H7 (cell line): ENCODE results near the gene ADCY1. TPM values are rescaled to one million over a fixed set of nuclear protein-coding genes. Genes with fewer than 3 reads are reported as not detected.

Experiments used
- DNase-seq: peaks from one replicate; pipeline ENCODE4 v3.0.0; 2012
- H3K27me3 ChIP-seq: 2 replicates; pipeline ENCODE4 v1.6.0; 2011; ENCODE audit warnings: mild to moderate bottlenecking, low read length; ENCODE audit not compliant: control insufficient read depth, insufficient read depth
- H3K36me3 ChIP-seq: replicated peaks from 2 replicates; pipeline ENCODE4 v1.5.1; 2011; ENCODE audit warnings: low read length; ENCODE audit not compliant: control insufficient read depth, insufficient read depth
- H3K4me3 ChIP-seq: 2 replicates; pipeline ENCODE4 v1.5.1; 2011; ENCODE audit warnings: low read depth, mild to moderate bottlenecking, control low read depth, low read length, moderate library complexity; ENCODE audit not compliant: insufficient read depth
- total RNA-seq: library from RNA; depleted of rRNA; stranded (reverse); fragments of >200 nt; shearing (Covaris generic); gene quantifications from 2 replicates; pipeline ENCODE4 v1.2.3, GENCODE V29; 2014

ADCY1 gene
- total RNA-seq, 1 experiment from 2014 or later, result 5.6 TPM

DNA sequence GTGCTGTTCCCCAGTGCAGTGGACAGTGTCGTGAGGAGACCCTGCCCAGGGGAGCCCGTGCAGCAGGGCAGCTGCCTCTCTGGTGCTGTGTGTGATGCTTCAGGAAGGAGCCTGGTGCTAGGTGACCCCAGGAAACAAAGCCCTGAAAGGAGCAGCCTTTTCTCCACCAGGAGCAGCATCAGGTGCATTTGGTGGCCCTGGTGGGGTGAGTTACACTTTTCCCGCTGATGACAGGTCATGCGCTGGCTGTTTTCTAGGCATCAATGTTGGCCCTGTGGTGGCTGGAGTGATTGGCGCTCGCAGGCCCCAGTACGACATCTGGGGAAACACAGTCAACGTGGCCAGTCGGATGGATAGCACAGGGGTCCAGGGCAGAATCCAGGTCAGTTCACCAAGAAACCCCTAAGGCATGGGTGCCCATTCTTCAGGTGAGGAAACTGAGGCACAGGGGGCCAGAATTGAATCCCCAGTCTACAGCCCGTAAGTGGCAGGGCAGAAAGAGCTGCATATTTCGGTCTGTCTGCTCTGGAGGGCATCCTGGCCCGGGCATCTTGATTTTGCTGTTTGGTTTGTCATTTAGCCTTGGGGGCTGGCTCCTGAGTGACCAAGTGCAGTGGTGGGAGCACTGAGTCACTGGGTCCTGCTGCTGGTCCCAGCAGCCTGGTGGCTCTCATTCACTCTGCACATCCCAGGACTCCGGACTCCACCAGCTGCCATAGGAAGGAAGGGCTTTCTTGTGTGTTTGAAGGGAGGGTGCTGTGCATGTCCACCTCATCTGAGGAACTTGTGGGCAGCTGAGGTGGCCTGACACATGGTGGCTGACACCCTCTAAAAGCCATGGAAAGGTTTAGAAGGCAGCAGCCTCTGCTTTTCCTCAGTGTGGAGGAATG lies 136.3 kb downstream of the ADCY1 start:
- H3K36me3 ChIP-seq, result no peaks in the 10 kb centered on the region; the same call in 1 of the 2 replicates
- DNase-seq, result no peak
- H3K27me3 ChIP-seq, result no peaks in the 10 kb centered on the region
- no peak overlapping the region for H3K4me3 ChIP-seq

DNA sequence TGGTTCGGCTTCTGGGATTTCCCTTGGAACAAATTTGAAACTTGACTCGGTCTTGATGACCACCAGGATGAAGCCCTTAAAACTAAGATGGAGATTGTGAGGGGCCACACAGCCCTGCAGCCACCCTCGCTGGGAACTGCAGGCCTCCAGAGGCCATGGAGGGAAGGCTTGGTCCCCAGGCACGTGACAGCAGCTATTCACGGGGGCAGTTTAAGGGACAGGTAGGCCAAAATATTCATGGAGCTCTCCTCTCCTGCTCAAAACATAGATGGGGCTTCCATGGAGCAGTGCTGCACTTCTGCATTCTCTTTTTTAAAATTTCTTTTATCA lies 137.0 kb downstream of the ADCY1 start:
- no peak overlapping the region for H3K4me3 ChIP-seq
- no peak for DNase-seq
- H3K27me3 ChIP-seq, result no peaks in the 10 kb centered on the region
- no peaks in the 10 kb centered on the region; the same call in 1 of the 2 replicates for H3K36me3 ChIP-seq

DNA sequence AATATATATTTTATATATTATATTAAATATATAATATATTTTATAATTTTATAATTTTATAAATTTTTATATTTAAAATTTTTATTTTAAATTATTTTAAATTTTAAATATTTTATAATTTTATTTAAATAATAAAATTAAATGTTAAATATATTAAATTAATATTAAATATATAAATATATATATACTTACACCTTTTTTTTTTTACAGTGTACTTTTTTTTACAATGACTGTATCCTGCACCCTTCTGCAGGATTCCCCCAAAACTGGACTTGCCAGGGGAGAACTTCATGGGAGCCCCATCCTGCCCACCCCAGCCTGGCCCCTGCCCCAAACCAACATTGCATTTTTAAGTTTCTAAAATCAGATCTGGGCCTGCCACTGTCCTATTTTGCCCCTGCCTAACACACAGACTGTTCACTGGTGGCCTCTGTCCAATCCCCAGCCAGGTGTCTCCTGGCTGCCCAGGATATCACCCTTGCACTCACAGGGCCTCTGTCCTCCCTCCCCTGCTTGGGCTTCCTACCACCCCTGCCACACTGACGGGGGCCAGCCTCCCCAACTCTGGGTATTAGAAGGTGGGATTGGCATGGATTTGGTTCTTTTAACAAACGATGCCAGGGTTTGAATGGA lies 138.0 kb downstream of the ADCY1 start:
- H3K27me3 ChIP-seq, result no peaks in the 10 kb centered on the region
- DNase-seq, result no peak
- no peak overlapping the region for H3K4me3 ChIP-seq
- no peaks in the 10 kb centered on the region; the same call in 1 of the 2 replicates for H3K36me3 ChIP-seq

DNA sequence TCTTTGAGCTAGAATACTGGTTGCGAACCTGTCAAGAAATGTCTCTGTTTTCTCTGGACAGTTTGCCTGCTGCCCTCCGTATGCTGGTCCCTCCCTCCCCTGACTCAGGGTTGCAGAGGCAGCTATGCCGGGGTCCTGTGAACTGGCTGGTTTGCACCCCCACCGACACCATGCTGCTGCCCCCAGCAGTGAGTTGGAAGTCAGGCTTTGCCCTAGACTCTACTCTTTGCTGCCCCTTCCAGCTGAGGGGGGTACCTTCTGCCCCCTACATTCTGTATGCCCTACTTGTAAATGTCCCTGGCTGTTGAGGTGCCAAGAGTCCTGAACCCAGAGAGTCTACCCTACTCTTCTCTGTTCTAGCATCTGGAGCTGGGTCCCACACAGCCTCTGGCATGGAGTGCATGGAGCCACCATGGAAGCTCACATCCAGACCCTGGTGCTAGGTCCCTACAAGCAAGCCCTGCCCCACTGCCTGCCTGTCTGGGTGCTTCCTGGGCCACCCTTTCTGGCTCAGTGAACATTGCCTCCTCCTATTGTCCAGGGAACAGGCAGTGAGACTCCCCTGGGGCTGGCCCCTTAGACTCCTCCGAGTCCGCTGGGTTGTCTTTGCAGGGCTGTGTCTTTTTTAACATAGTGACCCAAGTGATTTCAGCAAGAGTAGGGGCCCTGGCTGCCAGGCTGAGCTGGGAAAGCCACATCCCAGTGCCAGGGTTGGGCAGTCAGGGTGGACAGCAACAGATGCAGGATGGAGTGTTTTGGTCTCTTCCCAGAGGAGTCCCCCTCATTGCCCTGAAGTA lies 138.9 kb downstream of the ADCY1 start:
- Histone ChIP-seq H3K27me3 (no peaks in the 10 kb centered on the region), H3K4me3 (no peak overlapping the region), H3K36me3 (no peaks in the 10 kb centered on the region; the same call in 1 of the 2 replicates)
- no peak for DNase-seq

DNA sequence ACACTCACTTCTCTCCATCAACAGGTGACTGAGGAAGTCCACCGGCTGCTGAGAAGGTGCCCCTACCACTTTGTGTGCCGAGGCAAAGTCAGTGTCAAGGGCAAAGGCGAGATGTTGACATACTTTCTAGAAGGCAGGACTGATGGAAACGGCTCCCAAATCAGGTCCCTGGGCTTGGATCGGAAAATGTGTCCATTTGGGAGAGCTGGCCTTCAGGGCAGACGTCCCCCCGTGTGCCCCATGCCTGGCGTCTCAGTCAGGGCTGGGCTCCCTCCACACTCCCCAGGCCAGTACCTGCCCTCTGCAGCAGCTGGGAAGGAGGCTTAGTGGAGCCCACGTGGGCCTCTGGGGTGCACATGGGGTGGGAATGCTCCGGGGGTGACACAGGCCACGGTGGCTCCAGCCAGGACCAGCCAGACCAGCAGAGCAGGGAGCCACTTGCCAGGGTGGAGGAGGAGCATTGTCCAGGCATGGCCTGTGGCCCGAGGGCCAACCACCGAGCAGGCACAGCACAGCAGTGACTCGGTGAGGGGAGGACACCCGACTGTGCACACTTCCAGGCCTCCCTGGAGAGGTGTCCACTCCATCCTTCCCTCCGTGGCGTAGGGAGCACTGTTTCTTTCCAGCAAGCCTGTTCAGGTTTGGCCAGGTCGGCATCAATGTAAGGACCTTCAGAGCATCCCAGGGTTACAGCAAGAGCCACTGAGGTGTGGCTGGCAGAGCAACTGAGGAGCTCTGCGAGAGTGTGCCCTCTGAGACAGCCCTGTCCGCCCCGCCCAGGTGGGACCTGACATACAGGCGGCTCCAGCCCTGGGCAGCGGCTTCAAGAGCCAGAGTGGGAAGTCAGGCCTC lies 139.7 kb downstream of the ADCY1 start:
- no peak overlapping the region for H3K4me3 ChIP-seq
- no peak for DNase-seq
- H3K27me3 ChIP-seq, result no peaks in the 10 kb centered on the region
- H3K36me3 ChIP-seq, result no peaks in the 10 kb centered on the region; the same call in 1 of the 2 replicates

DNA sequence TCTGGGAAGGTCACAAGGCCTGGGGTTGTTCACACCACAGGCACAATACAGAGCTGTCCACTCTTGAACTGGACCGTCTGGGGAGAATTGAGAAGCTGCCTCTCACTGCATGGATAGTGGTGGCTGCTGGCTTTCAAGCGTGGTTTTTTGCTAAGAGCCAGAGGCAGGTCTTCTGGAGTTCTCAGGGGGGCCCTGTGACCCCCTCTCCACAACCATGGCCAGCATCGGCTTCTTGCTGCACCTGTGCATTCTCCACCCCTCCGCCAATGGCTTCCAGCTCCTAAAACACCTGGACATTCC lies 140.3 kb downstream of the ADCY1 start:
- no peaks in the 10 kb centered on the region for H3K27me3 ChIP-seq
- no peak for DNase-seq
- H3K4me3 ChIP-seq, result no peak overlapping the region
- no peaks in the 10 kb centered on the region; the same call in 1 of the 2 replicates for H3K36me3 ChIP-seq

DNA sequence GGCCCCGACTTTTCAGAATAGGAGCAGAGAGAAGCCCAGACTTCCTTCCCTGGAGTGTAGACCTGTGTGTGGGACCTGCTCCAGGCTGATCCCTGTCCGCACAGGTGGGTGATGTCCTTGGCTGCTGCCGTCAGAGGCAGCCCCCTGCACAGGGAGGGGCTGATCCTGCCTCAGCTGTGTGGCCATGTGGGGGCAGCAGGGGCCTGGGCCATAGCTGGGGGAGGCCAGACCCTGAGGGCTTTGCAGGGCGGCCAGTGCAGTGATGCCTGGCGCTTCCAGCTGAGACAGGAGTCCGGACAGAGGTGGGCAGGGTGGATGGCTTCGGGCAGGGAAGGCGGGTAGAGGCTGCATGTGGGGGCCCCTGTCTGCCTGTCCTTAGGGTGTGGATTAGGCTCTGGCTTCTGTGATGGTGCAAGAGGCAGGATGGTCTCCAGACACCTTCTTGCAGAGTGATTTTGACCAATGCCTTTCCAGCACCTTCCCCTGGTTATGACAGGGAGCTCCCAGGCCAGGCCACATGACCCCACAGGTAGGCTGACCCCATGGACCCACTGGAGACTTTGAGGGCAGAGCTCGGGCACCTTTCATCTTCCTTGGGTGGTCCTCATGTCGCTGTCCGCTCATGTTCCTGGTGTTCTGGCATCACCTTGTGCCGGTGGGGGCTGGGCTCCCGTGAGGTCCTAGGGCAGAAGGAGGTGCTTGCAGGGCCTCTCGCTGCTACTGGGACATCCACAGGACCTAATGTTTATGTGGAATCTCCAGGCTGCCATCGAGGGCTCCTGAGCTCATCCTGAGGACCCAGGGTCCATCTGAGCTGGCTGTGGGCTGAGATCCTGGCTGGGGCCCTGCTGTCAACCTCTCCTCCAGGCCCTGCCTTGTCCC lies 141.5 kb downstream of the ADCY1 start:
- Histone ChIP-seq H3K4me3 (no peak overlapping the region), H3K27me3 (no peaks in the 10 kb centered on the region), H3K36me3 (no peaks in the 10 kb centered on the region; the same call in 1 of the 2 replicates)
- DNase-seq, result no peak

DNA sequence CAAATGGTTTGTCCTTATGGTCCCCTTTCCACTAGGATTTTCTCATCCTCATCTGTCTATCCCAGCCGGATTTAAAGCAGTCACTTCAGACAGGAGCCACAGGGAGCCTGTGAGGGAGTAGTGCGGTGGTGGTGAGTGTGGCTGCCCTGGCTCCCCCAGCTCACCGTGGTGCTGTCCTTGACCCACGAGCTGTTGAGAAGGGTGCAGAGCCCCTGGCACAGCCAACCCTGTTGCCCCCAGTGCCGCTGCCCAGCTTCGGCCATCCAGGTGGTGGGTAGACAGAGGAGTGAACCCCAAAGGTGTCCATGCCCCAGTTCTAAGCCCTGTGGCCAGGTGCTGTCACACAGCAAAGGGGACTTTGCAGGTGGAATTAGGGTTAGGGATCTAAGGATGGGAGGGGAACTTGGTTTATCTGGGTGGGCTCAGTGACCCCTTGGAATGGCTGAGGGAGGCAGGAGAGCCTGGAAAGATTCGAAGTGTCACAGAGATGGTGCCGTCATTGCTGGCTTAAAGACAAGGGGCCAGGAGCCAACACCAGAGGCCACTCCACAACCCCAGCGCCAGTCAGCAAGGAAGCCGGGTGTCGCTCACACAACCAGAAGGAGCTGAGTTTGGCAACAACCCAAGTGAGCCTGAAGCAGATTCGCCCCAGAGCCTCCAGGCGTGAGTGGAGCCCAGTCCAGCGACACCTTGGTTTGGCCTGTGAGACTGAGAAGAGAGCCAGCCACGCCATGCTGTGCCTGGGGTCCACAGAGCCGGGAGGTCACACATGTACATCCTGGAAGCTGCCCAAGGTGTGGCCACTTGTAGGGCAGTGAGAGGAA lies 142.4 kb downstream of the ADCY1 start:
- Histone ChIP-seq H3K36me3 (no peaks in the 10 kb centered on the region), H3K4me3 (no peak overlapping the region), H3K27me3 (no peaks in the 10 kb centered on the region)
- DNase-seq, result no peak

DNA sequence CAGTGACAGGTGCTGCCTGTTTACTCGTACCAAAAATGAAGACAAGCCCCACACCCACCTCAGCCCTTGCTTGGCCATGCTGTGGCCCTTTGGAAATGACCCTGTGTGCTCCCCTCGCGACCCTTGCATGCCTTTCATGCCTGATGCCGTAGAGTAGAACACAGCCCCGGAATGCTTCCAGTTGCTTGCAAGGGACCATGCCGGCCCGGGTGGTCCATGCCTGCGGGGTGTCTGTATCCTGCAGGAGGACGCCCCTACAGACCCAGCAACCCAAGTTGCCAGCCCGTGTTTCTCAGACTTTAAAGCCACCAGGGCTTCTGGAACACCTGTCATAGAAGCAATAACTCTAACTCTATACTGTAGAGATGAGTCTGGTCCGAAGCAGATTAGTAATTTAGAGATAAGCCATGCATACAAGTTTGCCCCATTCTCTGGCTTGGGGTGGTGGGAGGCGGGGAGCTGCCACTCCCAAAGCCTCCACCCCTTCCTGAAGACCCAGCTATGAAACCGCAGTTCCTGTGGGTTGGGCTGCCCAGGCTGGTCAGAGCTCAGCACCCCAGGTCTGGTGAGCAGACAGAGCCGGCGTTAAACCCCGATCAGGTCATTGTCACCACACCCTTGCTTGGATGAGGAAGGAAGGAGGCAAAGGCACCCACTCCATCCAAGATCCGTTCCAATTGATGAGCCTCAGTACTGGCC lies 143.5 kb downstream of the ADCY1 start:
- Histone ChIP-seq H3K4me3 (no peak overlapping the region), H3K36me3 (no peaks in the 10 kb centered on the region), H3K27me3 (no peaks in the 10 kb centered on the region)
- DNase-seq, result no peak

DNA sequence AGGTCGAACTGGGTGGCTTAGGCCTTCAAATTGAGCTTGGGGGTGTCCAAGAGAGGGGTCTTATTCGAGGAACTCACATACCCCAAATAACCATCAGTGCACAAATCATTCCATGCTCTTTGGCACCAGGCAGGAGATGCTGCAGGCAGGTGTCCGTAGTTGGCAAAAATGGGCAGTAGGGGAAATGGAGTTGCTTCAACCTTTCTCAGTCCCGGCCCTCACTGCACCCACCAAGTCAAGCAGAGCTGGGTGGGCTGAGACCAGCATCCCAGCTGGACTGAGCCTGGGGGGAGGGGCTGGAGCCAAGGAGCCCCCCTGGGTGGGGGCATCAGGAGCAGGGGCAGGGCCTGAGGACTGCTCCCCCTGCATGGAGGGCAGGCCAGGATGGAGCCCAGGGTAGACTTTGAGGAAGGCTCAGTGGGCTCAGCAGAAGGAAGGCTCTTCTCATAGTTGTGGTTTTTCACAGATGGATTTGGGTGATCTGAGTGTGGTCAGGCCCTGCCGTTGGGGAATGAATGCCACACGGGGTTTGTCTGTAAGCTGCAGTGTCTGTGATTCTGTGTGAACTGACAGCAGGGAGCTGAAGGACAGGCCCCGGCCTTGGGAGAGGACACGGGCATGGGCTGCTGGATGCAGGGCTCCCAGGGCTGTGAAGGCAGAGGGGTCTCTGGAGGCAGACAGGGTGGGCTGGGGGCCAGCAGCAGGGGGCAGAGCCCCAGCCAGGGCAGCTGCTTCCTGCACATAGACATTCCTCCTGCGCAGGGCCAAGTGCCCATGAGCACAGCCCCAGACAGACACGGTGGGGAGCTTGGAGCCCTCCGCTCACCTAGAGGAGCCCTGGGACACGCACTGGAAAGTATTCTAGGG lies 144.5 kb downstream of the ADCY1 start:
- H3K27me3 ChIP-seq, result no peaks in the 10 kb centered on the region
- no peaks in the 10 kb centered on the region for H3K36me3 ChIP-seq
- DNase-seq, result no peak
- no peak overlapping the region for H3K4me3 ChIP-seq

DNA sequence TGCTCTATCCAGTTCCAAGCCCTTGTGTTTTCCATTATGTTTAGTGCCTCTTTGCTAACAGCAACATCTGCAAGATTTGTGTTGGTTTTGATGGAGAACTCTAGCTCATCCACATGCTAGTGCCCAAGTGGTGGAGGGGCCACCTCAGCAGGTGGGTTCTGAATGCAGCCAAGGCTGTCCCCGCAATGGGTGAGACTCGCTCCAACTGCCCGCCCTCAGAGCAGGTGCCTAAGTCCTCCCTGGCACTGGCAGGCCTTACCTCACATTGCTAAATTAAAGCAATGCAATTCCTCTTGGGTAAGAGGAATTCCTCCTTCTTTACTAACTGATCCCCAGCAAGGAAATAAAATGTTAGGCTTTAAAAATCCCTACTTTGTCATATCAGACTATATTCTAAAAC lies 146.8 kb downstream of the ADCY1 start:
- Histone ChIP-seq H3K36me3 (no peaks in the 10 kb centered on the region; the same call in 1 of the 2 replicates), H3K27me3 (no peaks in the 10 kb centered on the region), H3K4me3 (no peak overlapping the region)
- DNase-seq, result no peak
